ENCODE measurements around the gene ZFYVE19.

GRCh38 chr15:40803076-40803475, 3.8 kb upstream of the ZFYVE19 start:
- TF ChIP-seq GATA2 (IDR thresholded peaks at IDR 0.05; ENCODE audit: low read depth, low read length) (no peak), GATA3 (IDR thresholded peaks at IDR 0.05; ENCODE audit: low read depth, low read length) (no peak)
